Activated T-cell treated with anti-CD3 and anti-CD28 coated beads for 4 hours (primary cell): ENCODE data around the gene UAP1L1.
A peak's percentile ranks its signal among the peaks of the same experiment; 100 is the strongest.
"Not testable (repeated sequence)": the region's sequence is repeated elsewhere in the genome, so short reads cannot be mapped to it uniquely, and the experiment has no call there.

Experiments
- DNase-seq: peaks from one replicate; pipeline ENCODE4 v3.0.0-alpha.2; 2020

Gene UAP1L1

DNA sequence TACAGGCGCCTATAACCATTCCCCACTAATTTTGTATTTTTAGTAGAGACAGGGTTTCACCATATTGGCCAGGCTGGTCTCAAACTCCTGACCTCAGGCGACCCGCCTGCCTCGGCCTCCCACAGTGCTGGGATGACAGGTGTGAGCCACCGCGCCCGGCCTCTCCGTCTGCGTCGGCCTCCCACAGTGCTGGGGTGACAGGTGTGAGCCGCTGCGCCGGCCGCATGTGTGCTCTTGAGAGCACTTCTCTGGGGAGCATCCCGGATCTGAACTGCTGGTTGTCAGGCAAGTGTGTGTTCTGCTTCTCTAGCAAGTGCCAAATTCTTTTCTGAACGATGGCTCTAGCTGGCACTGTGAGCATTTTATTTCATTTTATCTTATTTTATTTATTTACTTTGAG, 19.8 kb upstream of the UAP1L1 start:
- DNase-seq = no peak

DNA sequence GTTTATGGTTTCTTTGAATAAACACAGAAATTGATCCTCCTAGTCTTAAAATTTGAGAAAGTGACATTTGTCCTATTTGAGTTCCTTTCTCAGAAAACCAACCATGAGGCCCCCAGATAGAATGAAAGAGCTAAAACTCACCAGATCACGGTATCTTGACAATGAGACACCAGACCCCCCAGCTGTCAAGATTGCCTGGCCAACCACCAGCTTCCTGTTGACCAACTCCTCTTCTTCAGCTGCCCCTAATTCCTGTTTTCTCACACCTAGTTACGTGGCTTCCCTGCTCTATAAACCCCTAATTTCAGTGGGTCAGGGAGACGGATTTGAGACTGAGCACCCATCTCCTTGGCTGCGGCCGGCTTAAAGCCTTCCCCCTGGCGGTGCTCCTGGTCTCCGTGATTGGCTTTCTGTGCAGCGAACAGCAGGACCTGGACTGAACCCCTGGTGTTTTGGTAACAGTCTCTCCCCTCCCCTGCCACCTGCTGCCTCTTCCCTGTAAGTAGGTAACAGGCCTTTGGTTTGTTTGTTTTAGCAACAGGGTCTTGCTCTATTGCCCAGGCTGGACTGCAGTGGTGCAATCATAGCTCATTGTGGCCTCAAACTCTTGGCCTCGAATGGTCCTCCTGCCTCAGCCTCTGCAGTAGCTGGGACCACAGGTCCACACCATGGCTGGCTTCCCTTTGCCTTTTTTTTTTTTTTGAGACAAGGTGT, 18.6 kb upstream of the UAP1L1 start:
- DNase-seq = no peak

DNA sequence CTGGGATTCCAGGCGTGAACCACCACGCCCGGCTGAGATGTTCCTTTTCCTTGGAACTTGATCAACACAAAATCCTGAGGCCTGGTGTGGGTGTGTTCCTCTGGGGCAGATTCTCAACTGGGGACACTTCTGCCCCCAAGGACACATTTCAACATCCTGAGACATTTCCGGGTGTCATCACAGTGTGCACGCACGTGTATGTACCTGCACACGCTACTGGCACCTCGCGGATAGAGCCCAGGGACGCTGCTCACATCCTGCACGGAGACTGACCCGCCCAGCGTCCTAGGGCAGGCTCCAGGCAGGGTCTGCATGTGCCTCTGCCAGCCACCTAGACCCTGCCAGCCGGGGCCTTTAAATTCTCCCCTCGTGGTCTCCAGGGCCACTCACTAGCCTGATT, 14.9 kb upstream of the UAP1L1 start:
- DNase-seq = no peak

DNA sequence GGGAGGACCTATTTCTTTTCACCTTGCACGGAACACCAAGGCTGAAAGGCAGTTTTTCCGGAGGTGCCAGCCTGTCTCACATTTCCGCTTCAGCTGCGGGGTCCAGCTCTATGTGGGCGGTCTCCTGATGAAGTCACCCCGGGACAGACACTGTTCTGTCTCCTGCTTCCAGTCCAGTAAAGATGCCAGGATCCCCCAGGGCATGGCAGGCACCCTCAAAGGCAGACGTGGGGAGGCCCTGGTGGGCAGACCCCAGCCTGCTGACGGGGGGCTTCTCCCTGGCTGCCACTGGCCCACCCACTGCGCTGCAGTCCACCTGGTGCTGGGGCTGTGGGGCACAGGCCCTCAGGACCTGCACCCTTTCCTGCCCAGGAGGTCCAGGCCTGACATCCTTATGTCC, 14.5 kb upstream of the UAP1L1 start:
- not testable (repeated sequence) for DNase-seq

DNA sequence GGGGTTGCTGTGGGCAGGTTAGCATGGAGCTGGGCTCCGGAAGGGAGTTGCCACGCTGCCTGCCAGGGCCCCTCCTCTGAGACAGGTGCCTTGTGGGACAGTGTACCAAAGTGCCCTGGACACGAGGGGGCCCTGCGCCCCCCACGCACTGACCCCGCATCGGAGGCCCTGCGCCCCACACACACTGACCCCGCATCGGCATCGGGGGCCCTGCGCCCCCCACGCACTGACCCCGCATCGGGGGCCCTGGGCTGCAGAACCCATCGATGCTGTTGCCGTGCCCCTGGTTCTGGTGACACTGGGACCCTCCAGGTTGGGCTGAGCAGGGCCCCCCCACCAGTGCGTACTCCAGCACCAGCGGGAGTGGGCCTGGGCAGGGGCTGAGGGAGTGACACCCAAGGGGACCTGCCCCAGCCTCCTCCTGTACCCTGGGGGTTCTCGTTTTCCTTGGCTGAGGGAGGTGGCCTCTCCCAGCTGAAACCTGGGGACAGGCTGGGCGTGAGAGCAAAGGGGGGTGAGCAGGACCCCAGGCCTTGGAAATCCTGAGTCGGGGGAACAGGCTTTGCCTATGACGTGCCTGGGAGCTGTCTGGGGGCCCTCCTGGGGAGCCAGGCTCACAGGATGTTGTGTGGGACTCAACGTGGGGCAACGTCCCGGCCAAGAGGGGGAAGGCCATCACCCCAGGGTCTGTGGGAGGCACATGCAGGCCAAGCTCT, 13.8 kb upstream of the UAP1L1 start:
- no peak for DNase-seq

DNA sequence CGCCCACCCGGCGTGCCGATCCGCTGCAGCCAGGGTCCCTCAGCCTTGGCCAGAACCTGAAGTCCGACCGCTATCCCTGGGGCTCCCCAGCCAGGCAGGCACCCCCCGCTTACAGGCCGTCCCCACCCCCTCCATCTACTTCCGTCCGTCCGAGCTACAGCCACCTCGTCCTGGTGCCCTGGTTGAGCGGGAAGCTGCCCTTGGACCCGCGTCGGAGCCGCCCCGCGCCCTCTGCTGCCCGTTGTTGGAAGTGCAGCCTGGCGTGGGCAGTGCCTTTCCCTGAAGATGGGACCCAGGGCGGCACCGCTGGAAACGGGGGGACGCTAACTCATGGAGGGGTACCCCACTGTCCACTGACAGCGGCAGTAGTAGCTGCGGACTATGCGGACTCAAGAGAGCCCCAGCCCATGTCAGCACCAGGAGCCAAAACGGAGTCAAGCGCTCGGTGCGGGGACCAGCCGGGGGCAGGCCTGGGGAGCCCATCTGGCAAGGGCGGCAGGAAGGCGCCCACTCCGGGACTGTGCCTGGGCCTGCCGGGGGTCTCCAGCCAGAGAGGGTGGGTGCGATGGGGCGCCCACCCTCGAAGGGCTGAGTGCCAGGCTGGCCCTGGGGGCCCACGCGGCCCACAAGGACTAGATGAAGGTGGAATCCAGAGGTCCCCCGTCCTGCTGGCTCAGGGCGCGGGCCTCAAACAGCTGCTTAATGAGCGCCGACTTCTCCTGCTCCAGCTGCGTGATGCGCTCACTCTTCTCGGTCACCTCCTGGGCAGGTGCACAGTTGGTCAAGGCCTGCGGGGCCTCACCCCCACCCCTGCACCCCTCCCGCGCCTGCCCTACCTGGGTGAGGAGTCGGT, 13.1 kb upstream of the UAP1L1 start:
- DNase-seq = peak; percentile 51

DNA sequence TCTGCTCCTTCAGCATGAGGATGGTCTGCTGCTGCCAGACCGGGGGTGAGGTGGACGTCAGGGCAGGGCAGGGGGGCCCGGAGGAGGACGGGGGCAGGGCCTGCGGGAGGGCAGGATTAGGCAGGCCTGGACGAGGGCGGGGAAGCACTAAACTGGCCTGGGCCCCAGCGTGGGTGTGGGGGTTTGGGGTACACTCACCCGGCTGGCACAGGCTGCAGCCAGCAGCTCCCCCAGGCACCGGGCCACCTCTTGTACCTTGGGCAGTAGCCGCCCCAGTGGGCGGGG, 12.5 kb upstream of the UAP1L1 start:
- DNase-seq = no peak

GRCh38 chr9:137065336-137065967, 11.9 kb upstream of the UAP1L1 start:
- DNase-seq = no peak

- DNase-seq = no peak
Observed at GRCh38 chr9:137066096-137066861, 11.0 kb upstream of the UAP1L1 start.

DNA sequence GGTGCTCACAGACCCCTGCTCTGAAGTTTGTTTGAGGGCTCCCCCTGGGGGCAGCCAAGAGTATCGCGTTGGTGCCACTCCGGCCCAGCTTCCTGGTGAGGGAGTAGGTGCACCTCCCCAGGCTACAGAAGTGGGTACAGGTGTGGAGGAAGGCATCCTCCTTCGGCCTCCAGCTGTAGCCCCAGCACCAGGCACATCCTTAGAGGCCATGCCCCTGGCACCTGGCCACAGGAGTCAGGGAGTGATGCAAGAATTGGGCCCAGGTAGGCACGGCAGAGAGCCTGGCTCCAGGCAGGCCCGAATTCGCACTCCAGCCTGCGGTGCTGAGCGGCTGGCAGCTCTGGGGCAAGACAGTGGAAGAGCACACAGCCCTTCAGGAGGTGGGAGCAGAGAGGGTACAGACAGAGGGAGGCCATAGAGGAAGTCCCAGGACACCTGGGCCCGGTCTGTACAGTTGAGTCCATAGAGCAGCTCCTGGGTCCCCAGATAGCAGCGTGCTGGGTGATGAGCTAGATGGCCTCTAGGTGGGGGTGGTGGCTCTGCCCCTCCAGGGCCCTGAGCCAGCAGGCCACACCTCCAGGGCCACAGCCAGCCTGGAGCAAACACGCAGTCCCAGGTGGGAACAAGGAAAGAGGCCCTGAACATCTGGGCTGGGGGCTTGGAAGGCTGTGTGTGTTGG, 9.3 kb upstream of the UAP1L1 start:
- peak; percentile 77 for DNase-seq

GRCh38 chr9:137068539-137069507, 8.5 kb upstream of the UAP1L1 start:
- DNase-seq = no peak

DNA sequence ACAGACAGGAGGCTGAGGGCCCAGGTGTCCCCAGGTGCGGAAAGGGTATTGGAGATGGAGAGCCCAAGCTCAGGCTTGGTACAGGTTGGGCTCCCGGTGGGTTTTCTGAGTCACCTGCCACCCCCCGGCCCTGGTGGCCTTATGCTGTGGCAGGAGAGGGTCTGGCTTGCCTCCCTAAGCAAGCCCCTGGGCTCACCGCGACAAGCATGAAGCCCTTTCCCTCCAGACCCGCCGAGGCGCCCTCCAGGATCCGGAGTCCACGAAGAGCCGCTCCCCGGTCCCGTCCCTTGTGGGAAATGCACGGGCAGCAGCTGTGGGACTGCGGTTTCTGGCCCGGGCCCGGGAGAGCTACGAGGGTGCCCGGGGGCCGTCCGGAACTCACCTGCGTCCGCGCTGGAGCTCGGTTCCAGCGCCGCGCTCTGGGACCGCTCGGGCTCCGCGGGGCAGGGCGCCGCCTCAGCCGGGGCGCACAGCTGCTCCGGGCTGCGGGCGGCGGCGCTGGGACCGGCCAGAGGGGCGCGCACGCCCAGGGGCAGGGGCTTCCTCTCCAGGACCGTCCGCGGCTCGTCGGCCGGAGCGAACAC, 7.7 kb upstream of the UAP1L1 start:
- DNase-seq = no peak

GRCh38 chr9:137070201-137070905, 7.0 kb upstream of the UAP1L1 start, which contains the start of gene SAPCD2:
Gene SAPCD2, minus strand, starts transcription at chr9:137070557. Its CDS starts 97 bp downstream, at chr9:137070460.
- DNase-seq = peak; percentile 65

DNA sequence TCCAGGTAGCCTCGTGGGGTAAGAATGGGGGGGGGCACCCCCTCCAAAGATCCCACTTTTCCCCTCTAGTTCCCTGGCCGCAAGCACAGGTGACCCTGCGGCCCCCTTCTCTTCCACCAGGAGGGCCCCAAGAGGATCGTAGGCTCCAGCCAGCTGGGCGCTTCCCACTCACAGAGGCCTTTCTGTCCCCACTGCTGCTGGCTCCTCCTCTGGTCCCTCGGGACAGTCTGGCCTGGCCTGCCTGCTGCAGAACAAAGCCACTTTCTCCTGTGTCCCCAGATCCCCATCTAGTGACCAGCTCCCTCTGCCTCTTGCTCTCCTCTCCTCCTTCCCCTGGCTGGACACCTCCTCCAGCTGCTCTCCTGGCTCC, 6.4 kb upstream of the UAP1L1 start:
- no peak for DNase-seq

DNA sequence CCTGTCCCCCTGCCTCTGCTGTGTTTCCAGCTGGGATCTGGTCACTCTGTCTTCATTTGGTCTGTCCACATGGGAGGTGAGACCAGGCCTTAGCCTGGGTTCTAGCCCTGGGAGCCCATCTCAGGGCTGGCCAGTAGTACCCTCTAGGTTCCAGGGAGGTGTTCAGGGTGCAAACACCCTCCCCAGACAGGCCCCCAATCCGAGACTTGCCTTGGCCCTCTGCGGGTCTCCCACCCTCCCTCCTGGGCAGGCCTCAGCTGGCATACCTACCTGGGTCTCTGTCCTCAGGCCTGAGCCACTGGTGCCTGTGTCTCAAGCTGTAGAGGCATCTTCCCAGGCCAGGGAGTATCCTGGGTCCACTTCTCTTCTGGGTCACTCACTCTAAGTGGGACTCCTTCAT, 6.0 kb upstream of the UAP1L1 start:
- DNase-seq = no peak

- no peak for DNase-seq
Observed at GRCh38 chr9:137073992-137074399, 3.3 kb upstream of the UAP1L1 start.

- no peak for DNase-seq
Observed at GRCh38 chr9:137074657-137075274, 2.6 kb upstream of the UAP1L1 start.

GRCh38 chr9:137075275-137075775, 2.0 kb upstream of the UAP1L1 start:
- no peak for DNase-seq

DNA sequence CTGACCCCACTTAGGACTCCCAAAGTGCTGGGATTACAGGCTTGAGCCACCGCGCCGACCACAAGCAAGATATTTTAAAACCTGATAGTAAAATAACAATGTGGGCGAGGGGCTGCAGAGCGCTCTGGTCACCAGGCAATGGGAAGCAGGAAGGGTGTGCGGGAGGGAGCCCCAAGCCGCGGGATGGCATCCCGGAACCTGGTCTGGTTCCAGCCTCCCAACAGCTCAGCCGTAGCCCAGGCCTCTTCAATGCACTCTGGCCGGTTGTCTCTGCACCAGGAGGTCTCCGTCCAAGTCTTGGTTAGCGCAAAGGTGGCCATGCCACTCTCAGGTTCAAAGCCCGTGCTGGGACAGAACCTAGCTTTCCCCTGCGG, 694 bp upstream of the UAP1L1 start:
- DNase-seq = no peak
